Suprapubic skin (tissue), 4 donors: ENCODE results near the gene GPR176. TPM values are rescaled to one million over a fixed set of nuclear protein-coding genes. Genes with fewer than 3 reads are reported as not detected.
A peak's percentile ranks its signal among the peaks of the same experiment; 100 is the strongest.

Source experiments
- DNase-seq, 2 donors: peaks; one replicate each; pipeline ENCODE4 v3.0.0-alpha.2; 2019; ENCODE audit warnings: low spot score in 2 of 2
- H3K27ac ChIP-seq: fragments of 200-600 bp; sonication (generic); one replicate; pipeline ENCODE4 v1.5.1; 2019
- H3K27me3 ChIP-seq: fragments of 200-600 bp; sonication (generic); one replicate; pipeline ENCODE4 v1.5.1; 2019
- H3K36me3 ChIP-seq: fragments of 200-600 bp; sonication (generic); one replicate; pipeline ENCODE4 v1.5.1; 2019
- H3K4me1 ChIP-seq: fragments of 200-600 bp; sonication (generic); one replicate; pipeline ENCODE4 v1.5.1; 2019
- H3K4me3 ChIP-seq: fragments of 200-600 bp; sonication (generic); one replicate; pipeline ENCODE4 v1.5.1; 2019; ENCODE audit warnings: mild to moderate bottlenecking
- H3K9me3 ChIP-seq: fragments of 200-600 bp; sonication (generic); one replicate; pipeline ENCODE4 v1.5.1; 2019
- CTCF ChIP-seq, 2 donors: fragments of 200-600 bp in 1 of 2; fragments of 450-650 bp in 1 of 2; sonication (generic) in 1 of 2; IDR thresholded peaks; one replicate each; pipeline ENCODE4 v1.5.1; 2016 to 2019; ENCODE audit warnings: antibody characterized with exemption in 2 of 2, mild to moderate bottlenecking in 1 of 2, moderate library complexity in 1 of 2
- EP300 ChIP-seq: sonication (generic); formaldehyde crosslinking; IDR thresholded peaks from one replicate; pipeline ENCODE4 v1.6.1; 2017; ENCODE audit warnings: antibody characterized with exemption
- POLR2A ChIP-seq, 2 donors: fragments of 450-650 bp; IDR thresholded peaks; one replicate each; pipeline ENCODE4 v1.6.1; 2017; ENCODE audit warnings: antibody characterized with exemption in 2 of 2, mild to moderate bottlenecking in 2 of 2, moderate library complexity in 2 of 2
- POLR2AphosphoS5 ChIP-seq, 3 donors: sonication (generic); formaldehyde crosslinking; IDR thresholded peaks; one replicate each; pipeline ENCODE4 v1.6.1; 2017; ENCODE audit warnings: antibody characterized with exemption in 3 of 3
- WGBS: methylation state at CpG from one replicate; pipeline ENCODE4 v1.1.5; 2018; 5-methylcytosine and 5-hydroxymethylcytosine counted together
- total RNA-seq, 4 donors: library from RNA; depleted of rRNA; stranded (reverse); fragments of >200 nt; gene quantifications; one replicate each; pipeline ENCODE4 v1.1.0, GENCODE V29; 2016

GPR176 gene
- total RNA-seq, 4 donors from 2014 or later: 1.3 to 4.2 (median 2.1) TPM

GRCh38 chr15:39845582-39845981 is 74.5 kb downstream of the GPR176 start:
- no peak overlapping the region for H3K4me3 ChIP-seq
- H3K4me1 ChIP-seq: no peaks in the 10 kb centered on the region
- no peaks in the 10 kb centered on the region for H3K27me3 ChIP-seq
- TF ChIP-seq CTCF (IDR thresholded peaks at IDR 0.05): no peak
- no peak for TF ChIP-seq EP300
- no peak for TF ChIP-seq POLR2AphosphoS5 (IDR thresholded peaks at IDR 0.05)
- no peak for TF ChIP-seq POLR2A (IDR thresholded peaks at IDR 0.05)
- H3K36me3 ChIP-seq: no peaks in the 10 kb centered on the region
- WGBS: 89% methylated on average over 5 of the region's 5 CpGs
- no peak overlapping the region for H3K27ac ChIP-seq
- H3K9me3 ChIP-seq: no peaks in the 10 kb centered on the region
- no peak for DNase-seq

GRCh38 chr15:39843565-39843964 is 76.5 kb downstream of the GPR176 start:
- no peak overlapping the region for H3K27ac ChIP-seq
- TF ChIP-seq POLR2A (IDR thresholded peaks at IDR 0.05) (no peak), CTCF (IDR thresholded peaks at IDR 0.05) (no peak), EP300 (no peak), POLR2AphosphoS5 (IDR thresholded peaks at IDR 0.05) (no peak)
- no peak for DNase-seq
- H3K36me3 ChIP-seq: no peaks in the 10 kb centered on the region
- no peak overlapping the region for H3K4me3 ChIP-seq
- H3K27me3 ChIP-seq: no peaks in the 10 kb centered on the region
- no peaks in the 10 kb centered on the region for H3K9me3 ChIP-seq
- H3K4me1 ChIP-seq: no peaks in the 10 kb centered on the region
- WGBS: 75% methylated on average over 2 of the region's 2 CpGs

GRCh38 chr15:39837454-39837853 is 82.6 kb downstream of the GPR176 start:
- no peak overlapping the region for H3K27ac ChIP-seq
- no peaks in the 10 kb centered on the region for H3K4me1 ChIP-seq
- H3K36me3 ChIP-seq: no peaks in the 10 kb centered on the region
- H3K4me3 ChIP-seq: no peak overlapping the region
- no peaks in the 10 kb centered on the region for H3K9me3 ChIP-seq
- WGBS: 97% methylated on average over 1 of the region's 1 CpG
- H3K27me3 ChIP-seq: no peaks in the 10 kb centered on the region
- DNase-seq: no peak
- no peak for TF ChIP-seq POLR2AphosphoS5 (IDR thresholded peaks at IDR 0.05)
- no peak for TF ChIP-seq CTCF (IDR thresholded peaks at IDR 0.05)
- TF ChIP-seq POLR2A (IDR thresholded peaks at IDR 0.05): no peak
- no peak for TF ChIP-seq EP300

GRCh38 chr15:39835550-39835949 is 84.5 kb downstream of the GPR176 start:
- Histone ChIP-seq H3K27me3 (no peaks in the 10 kb centered on the region), H3K36me3 (no peaks in the 10 kb centered on the region), H3K4me1 (no peaks in the 10 kb centered on the region), H3K9me3 (no peaks in the 10 kb centered on the region), H3K27ac (no peak overlapping the region), H3K4me3 (no peak overlapping the region)
- DNase-seq: no peak
- WGBS: 97% methylated on average over 2 of the region's 2 CpGs
- TF ChIP-seq POLR2A (IDR thresholded peaks at IDR 0.05) (no peak), POLR2AphosphoS5 (IDR thresholded peaks at IDR 0.05) (no peak), EP300 (no peak), CTCF (IDR thresholded peaks at IDR 0.05) (no peak)

GRCh38 chr15:39834256-39834655 is 85.8 kb downstream of the GPR176 start:
- Histone ChIP-seq H3K27me3 (no peaks in the 10 kb centered on the region), H3K4me3 (no peak overlapping the region), H3K27ac (no peak overlapping the region), H3K36me3 (no peaks in the 10 kb centered on the region), H3K9me3 (no peaks in the 10 kb centered on the region), H3K4me1 (peaks cover 3% of the 10 kb centered on the region)
- DNase-seq: no peak
- no peak for TF ChIP-seq POLR2A (IDR thresholded peaks at IDR 0.05)

- TF ChIP-seq EP300: no peak
- no peak for TF ChIP-seq POLR2AphosphoS5 (IDR thresholded peaks at IDR 0.05)
- Histone ChIP-seq H3K4me1 (peaks cover 3% of the 10 kb centered on the region), H3K27ac (peak overlapping the region; percentile 68), H3K9me3 (no peaks in the 10 kb centered on the region), H3K4me3 (no peak overlapping the region), H3K27me3 (no peaks in the 10 kb centered on the region), H3K36me3 (no peaks in the 10 kb centered on the region)
- WGBS: 63% methylated on average over 3 of the region's 3 CpGs
- no peak for DNase-seq
Measured at GRCh38 chr15:39833515-39833981, 86.5 kb downstream of the GPR176 start.
